GM12892 (cell line): ENCODE measurements around the gene MVB12A.

Source experiments
- POLR2A ChIP-seq: IDR thresholded peaks from 2 replicates; pipeline ENCODE4 v1.6.1; 2011; ENCODE audit warnings: low read depth, low read length, control low read depth
- POLR2AphosphoS5 ChIP-seq: IDR thresholded peaks from 2 replicates; pipeline ENCODE4 v1.6.1; 2011; ENCODE audit warnings: low read depth, low read length, control low read depth
- TAF1 ChIP-seq: IDR thresholded peaks from 2 replicates; pipeline ENCODE4 v1.6.1; 2011; ENCODE audit warnings: low read depth, mild to moderate bottlenecking, control low read depth, low read length, borderline replicate concordance

DNA sequence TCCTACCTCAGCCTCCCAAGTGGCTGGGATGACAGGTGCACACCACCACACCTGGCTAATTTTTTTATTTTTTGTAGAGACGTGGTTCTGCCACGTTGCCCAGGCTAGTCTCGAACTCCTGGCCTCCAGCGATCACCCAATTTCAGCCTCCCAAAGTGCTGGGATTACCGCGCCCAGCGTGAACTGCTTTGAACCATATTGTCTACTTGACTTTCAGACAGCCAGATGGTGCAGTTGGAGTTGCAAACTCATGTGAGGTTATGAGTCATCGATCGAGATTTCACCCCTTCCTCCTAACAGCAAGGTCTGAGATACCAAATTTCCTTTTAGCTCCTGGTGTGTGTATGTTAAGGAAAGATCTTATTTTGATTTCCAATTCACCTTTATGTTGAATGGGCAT, 53.2 kb downstream of the MVB12A start:
- TF ChIP-seq TAF1 (no peak), POLR2A (no peak), POLR2AphosphoS5 (no peak)
